Measurements from ENCODE around the gene UGT3A2. TPM values are rescaled to one million over a fixed set of nuclear protein-coding genes. Genes with fewer than 3 reads are reported as not detected.

UGT3A2 gene
- total RNA-seq, 1 donor from 2014 or later: not detected

GRCh38 chr5:36001032-36001431, 65.7 kb downstream of the UGT3A2 start:
- no peak for ATAC-seq

- ATAC-seq: no peak
Observed at GRCh38 chr5:35999547-35999946, 67.1 kb downstream of the UGT3A2 start.

GRCh38 chr5:35996076-35996475, 70.6 kb downstream of the UGT3A2 start:
- ATAC-seq: no peak

- no peak for ATAC-seq
Observed at GRCh38 chr5:35990941-35991611, 75.6 kb downstream of the UGT3A2 start, which contains the start of gene UGT3A1. TSS of gene UGT3A1 (minus strand) at chr5:35991390. CDS start at chr5:35991240, 150 bp downstream.

- ATAC-seq: no peak
Observed at GRCh38 chr5:35990520-35990919, 76.2 kb downstream of the UGT3A2 start.

GRCh38 chr5:35988529-35988928, 78.2 kb downstream of the UGT3A2 start:
- no peak for ATAC-seq

GRCh38 chr5:35987776-35988175, 78.9 kb downstream of the UGT3A2 start:
- no peak for ATAC-seq

Other genes starting within 250 kb of the UGT3A2 start
- 1.7 TPM for gene IL7R, start 210.0 kb downstream of the UGT3A2 start, total RNA-seq
- not detected for gene CAPSL, start 128.3 kb downstream of the UGT3A2 start, total RNA-seq
- not detected for gene UGT3A1, start 75.5 kb downstream of the UGT3A2 start, total RNA-seq
- gene LMBRD2, start 85.0 kb upstream of the UGT3A2 start, total RNA-seq: 5.8 TPM
- gene SKP2, start 85.2 kb upstream of the UGT3A2 start, total RNA-seq: 27.4 TPM
- gene NADK2, start 175.0 kb upstream of the UGT3A2 start, total RNA-seq: 13.6 TPM
- 0.16 TPM for gene RANBP3L, start 235.0 kb upstream of the UGT3A2 start, total RNA-seq